Left renal pelvis (tissue), 4 donors: Measurements from ENCODE around the gene RIT2. TPM values are rescaled to one million over a fixed set of nuclear protein-coding genes. Genes with fewer than 3 reads are reported as not detected.
A peak's percentile ranks its signal among the peaks of the same experiment; 100 is the strongest.
"Not testable (repeated sequence)": the region's sequence is repeated elsewhere in the genome, so short reads cannot be mapped to it uniquely, and the experiment has no call there.

ENCODE experiments used
- DNase-seq, 4 donors: peaks; one replicate each; pipeline ENCODE4 v3.0.0-alpha.2; 2013; ENCODE audit warnings: low read depth in 4 of 4, low spot score in 3 of 4
- polyA plus RNA-seq, 4 donors: library from polyadenylated mRNA; unstranded; fragments of 120-200 nt; gene quantifications; one replicate each; pipeline ENCODE4 v1.2.1, GENCODE V29; 2013; ENCODE audit not compliant: insufficient read length in 4 of 4

RIT2 gene
- polyA plus RNA-seq, 4 donors, result 0.14 to 0.20 TPM; not detected in 2

DNA sequence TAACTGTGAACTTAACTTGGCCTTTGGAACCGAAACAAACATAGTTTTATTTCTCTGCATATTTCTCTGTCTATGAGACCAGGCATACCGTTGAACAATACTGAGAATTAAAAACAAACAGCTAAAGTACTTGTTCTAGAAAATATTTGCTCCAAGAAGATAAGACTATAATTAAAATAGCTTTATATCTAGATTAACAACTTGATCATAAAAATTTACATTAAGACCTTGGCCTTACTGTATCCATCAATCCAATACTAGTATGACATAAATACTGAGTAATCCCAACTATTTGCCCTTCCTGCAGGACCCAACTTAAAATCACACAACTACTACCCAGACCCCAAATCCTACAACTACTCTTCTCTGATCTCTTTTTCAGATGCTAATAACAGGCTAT, 260.9 kb downstream of the RIT2 start:
- DNase-seq, result no peak

DNA sequence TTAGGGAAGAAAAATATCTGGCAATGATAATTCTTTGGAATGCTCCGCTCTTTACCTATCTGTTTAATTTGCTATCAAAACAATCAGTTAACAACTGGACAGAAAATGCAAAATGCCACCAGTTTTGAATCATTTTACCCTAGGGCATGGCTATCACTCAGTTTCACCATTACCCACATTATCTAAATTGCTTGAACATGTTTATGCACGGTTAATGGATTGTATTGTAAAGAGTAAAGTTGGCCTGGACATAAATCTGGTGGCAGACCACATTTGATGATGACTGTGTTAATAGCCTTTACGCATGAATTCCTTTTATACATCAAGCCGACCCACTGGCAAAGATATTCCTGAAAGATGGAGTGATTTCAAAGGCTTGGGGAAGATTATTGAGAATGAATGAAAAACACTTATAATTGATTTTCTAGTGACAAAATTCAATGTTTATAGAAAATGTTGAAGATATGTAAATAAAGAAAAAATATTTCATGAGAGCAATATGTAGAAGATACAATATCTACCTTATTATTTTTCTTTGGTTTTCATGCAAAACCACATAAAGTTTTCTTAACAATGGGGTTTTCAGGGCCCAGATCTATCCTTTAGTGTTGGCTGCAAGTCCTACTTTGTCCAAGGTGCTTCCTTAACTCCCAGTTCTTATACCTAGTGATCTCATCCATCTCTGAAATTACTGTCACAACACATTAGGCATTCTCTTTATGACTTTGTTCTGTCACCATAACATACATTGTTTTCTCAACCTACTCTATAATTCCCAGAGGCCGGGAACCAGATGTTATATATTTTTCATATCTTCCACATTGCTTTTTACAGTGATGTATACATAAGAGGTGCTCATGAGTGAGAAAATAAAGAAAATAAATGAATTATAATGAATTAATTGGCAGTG, 265.1 kb downstream of the RIT2 start:
- DNase-seq, result no peak

DNA sequence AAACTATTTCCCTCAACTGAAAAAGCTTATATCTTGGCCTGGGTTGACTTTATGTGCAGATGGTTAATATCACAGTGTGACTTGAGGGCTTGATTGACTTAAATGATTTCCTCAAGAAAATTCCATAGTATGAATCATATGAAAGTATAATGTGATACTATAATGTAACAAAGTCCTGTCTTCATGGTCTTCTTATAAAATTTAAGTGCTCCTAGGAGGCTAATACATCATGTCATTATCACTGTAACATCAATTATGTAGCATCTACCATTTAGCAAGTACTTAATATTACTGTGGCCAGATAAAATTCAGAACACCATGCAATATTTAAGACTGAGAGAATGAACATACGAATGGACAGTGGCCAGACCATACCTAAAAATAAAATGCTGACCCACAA, 276.1 kb downstream of the RIT2 start:
- DNase-seq, result peak in 1 of 4 donors; percentile 6

DNA sequence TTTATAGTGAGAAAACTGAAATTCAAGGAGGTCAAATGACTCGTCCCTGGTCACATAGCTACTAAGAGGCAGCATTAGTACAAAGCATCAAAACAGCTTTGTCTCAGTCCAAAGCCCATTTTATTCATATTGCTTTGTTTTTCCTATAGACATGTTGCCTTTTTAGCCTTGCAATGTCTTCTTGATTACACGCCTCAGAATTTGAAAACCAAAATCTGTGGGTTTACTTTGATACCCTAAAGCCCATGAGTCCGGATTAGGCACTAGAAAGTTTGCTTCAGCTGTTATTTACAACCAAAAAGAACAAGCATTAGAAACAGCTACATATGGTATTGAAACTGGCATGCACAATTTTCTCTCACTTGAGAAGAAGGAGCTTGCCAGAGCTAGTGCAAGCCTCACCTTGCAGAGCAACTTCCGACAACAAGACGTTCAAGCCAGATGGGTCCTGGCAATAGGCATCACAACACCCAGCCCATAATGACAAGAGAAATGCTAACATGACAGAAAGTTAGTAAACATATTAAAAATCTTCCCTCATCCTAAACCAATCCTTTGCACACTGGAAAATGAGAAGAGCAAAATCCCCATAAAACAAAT, 276.8 kb downstream of the RIT2 start:
- DNase-seq, result no peak

DNA sequence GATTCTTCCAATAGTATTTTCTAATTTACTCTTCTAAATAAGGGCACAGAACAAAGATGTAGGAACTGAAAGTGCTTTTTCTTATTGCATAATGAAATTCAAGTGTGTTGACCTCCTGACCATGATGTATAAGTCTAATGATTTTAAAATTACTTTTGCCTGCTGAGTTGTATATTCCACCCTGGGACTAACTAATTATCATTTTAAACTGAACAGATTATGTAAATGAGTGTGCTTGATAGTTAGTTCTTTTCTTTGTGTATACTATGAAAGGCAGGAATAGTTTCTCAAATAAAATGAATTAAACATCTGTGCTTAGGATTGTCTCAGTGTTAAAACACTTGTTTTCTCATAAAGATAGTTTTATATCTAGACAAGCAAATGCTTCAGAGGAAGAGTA, 284.5 kb downstream of the RIT2 start:
- no peak for DNase-seq

DNA sequence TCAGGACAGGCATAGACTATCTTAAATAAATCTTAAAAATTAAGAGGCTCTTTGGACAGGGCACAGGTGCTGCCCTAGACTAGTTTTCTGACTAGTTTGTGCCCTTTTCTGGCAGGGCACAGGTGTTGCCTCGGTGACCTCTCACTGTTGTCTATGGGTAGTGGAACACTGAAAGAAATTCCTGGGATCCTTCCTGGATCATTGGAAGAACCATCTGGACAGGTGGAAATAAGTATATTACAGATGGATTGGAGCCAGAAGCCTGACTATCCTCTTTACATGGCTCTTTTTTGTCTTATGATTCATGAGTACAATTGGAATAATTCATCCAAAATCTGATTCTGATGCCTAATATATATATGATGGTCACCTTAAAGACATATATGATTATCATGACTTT, 286.6 kb downstream of the RIT2 start:
- DNase-seq, result no peak

DNA sequence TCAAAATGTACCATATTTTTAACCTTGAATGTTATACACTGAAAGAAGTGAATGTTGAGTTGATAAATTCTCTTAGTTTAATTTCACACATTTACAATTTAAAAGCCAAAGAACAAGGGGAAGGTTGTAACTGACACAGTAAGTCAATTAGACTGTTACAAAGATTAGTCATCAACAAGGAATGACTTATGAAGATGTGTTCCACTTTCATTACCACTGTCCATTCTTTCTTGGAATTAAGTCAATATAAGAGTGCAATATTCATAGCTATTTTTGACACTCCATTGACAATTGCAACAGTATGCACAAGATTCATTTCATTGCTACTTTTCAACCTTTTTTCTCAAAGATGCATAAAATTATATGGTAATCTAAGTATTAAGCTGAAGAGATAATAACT, 291.3 kb downstream of the RIT2 start:
- DNase-seq, result no peak

DNA sequence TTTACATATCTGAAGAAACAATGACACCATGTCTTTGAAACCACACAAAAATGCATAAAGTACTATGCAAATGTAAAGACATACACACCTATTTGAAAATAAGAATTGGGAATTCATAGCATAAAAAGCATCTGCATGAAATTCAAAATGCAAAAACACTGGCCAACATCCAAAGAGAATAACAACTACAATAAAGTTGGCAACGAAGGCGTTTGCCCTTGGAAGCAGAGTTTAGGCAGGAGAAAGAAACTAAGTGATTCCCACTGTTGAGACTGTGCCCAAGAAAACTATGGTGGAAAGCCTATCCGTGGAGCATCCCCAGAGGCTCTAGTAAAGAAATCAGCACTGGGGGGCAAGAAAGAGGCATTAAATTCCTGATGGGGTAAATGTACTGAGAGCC, 292.8 kb downstream of the RIT2 start:
- no peak for DNase-seq

DNA sequence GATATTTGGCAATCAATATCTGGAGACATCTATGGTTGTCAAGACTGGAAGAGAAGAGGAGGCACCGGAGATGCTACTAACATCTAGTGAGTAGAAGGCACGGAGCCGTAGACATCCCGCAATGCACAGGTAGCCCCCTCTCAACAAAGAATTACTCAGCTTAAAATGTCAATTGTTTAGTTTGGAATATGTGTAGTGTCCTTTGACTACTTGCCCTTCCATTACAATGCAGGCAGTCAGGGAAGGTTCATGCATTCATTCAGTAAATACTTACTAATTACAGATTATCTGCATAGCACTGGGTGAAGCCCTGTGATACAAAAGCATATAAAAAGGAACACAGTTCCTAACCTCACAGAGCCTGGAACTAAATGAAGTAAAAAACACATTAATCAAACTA, 294.0 kb downstream of the RIT2 start:
- DNase-seq, result no peak

DNA sequence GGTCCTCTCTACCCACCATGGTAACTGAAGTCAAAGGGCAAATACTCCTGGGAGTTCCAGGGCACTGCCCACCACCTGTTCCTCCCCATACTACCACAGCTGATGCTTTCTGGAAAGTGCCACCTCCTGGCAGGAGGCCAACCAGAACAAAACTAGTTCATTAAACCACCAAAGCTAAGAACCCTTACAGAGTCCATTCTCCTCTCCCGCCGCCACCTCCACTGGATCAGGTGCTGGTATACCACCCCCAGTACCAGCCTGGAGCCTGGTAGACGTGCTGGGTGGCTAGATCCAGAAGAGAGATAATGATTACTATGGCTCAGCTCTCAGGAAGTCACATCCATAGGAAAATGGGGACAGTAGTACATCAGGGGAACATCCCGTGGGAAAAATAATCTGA, 300.9 kb downstream of the RIT2 start:
- no peak for DNase-seq

DNA sequence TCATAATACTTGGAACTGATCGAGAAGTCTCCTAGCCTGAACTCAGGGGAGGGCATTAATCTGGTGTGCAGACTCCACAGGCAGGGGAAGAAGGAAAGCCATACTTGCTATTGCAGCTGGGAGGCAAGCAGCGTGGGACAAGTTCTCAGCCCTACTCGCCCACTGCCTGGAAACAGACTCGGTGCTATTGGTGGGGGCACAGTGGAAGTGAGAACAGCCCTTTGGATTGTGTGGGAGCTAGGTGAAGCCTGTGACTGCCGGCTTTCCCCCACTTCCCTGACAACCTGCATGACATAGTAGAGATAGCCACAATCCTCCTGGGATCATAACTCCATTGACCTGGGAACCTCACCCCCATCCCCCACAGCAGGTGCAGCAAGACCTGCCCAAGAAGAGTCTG, 301.3 kb downstream of the RIT2 start:
- DNase-seq, result no peak

DNA sequence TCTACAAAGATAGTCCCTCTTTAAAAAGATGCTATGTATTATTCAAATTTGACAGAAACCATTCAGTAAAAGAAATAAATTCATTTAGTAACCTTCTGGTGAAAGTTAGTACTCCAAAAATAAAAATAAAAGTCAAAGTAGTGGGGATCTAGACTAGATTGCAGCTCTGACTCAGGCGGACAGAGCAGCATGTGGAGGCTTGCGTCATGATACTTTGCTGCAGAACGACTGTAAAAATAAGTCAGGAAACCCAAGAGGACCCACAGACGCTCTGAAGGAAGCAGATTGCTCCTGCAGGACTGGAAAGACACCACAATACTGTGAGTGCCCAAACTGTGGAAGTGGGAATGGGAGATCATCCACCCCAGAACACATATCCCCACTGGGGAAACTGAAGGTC, 301.9 kb downstream of the RIT2 start:
- no peak for DNase-seq

DNA sequence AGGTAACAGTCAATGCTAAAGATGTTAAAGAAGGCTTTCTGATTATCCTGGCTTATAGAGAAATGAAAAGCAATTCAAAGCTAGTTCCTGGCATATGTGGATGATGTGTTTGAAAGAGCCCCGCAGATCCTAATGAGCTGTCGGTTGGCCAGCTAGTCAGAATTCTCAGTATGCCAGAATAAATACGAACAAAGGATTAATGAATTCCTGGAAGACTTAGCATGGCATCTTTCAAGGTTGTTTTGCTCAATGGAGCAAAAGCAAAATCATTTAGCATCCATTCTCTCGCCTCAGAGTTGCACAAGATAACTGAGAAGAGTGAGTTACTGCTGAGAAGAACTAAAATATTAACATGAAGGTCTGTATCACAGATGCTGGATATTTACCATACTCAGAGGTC, 307.6 kb downstream of the RIT2 start:
- no peak for DNase-seq

DNA sequence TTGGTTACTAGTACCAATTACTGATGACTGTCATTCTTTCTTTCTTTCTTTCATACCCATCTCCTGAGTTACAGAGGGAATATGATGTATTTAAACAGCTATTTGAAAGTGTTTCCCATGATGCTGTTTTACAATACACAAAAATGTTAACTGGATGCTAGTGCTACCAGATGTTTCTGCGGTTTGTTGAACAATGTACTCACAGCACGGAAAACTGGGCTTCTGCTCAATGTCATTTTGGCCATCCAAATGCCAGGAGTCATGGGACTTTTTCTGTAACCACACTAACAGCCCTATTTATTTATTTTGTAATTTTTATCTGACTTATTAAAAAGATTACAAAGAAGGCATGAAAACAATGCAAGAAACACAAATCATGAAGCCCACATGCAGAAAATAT, 313.8 kb downstream of the RIT2 start:
- no peak for DNase-seq

DNA sequence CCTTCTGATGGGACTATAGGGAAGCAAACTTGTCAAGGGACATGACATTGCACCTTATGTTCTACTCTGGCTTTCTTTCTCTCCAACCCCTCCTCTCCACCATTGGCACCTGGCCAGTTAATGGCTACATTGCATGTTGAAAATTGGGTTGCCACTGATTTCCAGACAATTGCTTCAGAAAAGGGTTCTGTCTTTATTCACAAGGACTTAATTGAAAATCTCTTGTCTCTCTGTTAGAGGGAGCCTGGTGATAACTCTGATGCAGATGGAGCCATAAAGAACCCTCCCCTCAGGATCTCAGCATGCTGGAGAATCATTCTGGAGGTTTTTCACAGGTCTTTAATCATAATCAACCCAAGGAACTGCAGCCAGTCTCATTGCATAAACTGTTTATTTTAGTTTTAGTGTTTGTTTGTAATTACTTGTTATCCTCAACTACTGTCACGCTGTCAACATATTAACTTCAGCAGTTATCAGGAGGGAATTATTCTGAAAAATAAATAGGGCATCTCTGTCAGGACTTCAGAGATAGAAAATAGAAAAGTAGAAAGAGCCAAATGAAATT, 316.8 kb downstream of the RIT2 start:
- DNase-seq, result no peak

DNA sequence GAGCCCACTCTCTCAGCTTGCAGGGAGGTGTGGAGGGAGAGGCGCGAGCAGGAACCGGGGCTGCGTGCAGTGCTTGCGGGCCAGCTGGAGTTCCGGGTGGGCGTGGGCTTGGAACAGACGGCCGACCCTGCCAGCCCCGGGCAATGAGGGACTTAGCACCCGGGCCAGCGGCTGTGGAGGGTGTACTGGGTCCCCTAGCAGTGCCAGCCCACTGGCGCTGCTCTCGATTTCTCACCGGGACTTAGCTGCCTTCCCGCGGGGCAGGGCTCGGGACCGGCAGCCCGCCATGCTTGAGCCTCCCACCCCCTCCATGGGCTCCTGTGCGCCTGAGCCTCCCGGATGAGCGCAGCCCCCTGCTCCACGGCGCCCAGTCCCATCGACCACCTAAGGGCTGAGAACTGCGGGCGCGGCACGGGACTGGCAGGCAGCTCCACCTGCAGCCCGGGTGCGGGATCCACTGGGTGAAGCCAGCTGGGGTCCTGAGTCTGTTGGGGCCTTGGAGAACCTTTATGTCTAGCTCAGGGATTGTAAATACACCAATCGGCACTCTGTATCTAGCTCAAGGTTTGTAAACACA, 320.2 kb downstream of the RIT2 start:
- not testable (repeated sequence) for DNase-seq

DNA sequence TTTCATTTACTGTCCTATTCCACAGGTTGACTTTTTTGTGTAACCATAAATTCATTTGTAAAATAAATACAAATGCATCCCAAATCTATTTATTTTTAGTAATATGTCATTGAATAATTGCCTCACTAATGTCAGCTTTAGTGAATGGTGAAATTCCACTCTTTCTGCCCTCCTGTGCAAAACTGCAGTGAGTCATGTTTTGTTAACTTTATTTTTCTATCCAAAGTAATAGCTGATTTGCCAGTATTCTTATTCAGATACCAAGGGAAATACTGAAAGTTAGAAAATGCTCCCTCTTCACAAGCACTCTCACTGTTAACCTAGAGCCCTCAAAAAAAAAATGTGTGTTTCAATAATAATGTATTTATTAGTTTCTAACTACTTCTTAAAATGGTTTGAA, 322.8 kb downstream of the RIT2 start:
- no peak for DNase-seq

DNA sequence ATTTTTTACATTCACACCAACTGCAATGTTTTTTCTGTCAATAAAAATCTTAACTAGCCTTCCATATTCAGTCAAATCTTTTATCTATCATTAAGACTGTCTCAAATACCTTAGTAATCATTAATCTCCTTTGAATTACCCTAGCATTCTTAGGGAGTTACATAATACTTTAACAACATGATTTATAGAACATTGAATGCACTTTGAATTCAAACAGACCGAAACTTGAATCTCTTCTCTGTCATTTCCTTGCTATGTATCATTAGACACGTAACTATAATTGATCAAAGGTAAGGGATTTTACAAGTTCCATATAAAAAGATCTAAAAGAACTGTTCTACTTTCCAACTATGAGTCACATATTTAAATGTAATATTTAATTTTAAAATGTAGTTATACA, 330.9 kb downstream of the RIT2 start:
- DNase-seq, result no peak

DNA sequence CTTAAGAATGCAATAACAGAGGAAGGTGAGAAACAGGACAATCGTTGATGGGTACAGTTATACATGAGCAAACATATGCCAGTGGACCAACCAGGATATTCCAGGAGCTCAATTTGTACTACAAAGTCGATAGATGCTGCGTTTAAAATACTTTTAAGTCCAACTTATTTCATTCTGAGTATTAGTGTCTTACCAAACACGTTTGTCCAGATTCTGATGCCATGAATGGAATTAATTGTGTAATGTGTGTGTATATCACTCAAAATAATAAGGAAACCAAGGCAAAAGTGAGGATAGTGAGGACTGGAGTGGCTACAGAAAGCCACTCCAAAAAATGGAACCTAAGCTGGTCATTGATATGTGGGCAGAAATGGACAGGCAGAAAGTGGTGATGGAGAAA, 332.6 kb downstream of the RIT2 start:
- DNase-seq, result no peak

DNA sequence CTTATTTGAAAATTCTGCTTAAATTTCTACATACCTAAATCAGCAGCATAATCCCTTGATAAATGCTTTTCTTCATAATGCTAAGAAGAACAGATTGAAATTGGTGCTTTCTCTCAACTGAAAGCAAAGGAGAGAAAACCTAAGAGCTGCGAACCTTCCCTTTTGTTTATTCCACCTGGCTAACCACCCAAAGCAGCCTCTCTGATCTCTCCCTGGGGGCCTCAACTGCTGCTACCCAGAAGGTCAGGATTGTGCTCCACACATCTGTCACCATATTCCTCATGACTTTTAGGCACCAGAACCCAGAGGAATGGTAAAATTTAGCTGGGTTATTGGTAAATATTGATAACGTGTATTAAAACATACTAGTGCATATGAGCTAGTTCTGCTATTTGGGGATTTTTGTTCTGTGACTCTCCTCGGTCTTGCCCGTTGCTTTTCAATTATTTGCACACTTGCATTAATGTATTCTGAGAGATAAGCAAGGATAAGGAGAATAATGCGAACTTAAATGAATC, 334.1 kb downstream of the RIT2 start:
- DNase-seq, result no peak

DNA sequence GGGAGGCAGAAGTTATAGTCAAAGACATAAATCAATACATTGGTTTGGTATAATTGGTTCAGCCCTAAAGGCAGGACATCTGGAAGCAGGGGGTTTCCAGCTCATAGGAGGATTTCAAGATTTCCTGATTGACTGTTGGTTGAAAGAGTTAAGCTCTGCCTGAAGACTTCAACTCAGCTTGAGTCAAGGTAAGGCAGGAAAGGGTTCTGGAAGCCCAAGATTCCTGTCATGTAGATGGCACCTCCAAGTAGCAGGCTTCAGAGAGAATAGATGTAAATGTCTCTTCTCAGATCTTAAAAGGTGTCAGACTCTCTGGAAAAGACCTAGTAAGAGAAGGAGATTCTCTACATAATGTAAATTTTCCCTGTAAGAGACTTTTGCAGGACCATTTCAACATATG, 335.3 kb downstream of the RIT2 start:
- DNase-seq, result no peak
